GM12878 (cell line): Measurements from ENCODE around the gene CGA. TPM values are rescaled to one million over a fixed set of nuclear protein-coding genes. Genes with fewer than 3 reads are reported as not detected.

ENCODE experiments used
- ATAC-seq: fragments of 200-7000 bp; cut with Tn5 transposase; 3 replicates; pipeline ENCODE4 v1.9.1; 2020; ENCODE audit warnings: mild to moderate bottlenecking, moderate library complexity
- BruUV-seq: library from RNA; stranded (reverse); fragments of 400-500 nt; replicated peaks from 2 replicates; lab custom pipeline; 2021; lab: Mats Ljungman, UMichigan
- CTCF ChIA-PET: fragments of 300-600 bp; sonication (Branson Sonifier 250); formaldehyde crosslinking; extraction: SDS; loops from one replicate; lab custom pipeline; 2021; ENCODE audit warnings: inconsistent platforms; lab: Yijun Ruan, JAX
- POLR2A ChIA-PET: fragments of 350-600 bp; formaldehyde crosslinking; extraction: SDS; loops from one replicate; lab custom pipeline; 2021; ENCODE audit warnings: inconsistent platforms; lab: Charles Lee
- RAD21 ChIA-PET: fragments of 300-600 bp; sonication (Branson Sonifier 250); formaldehyde crosslinking; loops from one replicate; lab custom pipeline; 2023; ENCODE audit warnings: antibody characterized with exemption; ENCODE audit not compliant: unreplicated experiment; lab: Charles Lee
- SMC1A ChIA-PET: fragments of 300-600 bp; sonication (Branson Sonifier 250); formaldehyde crosslinking; loops from one replicate; lab custom pipeline; 2023; ENCODE audit not compliant: unreplicated experiment, uncharacterized antibody; lab: Charles Lee
- DNase-seq: peaks from one replicate; pipeline ENCODE4 v3.0.0-alpha.2; 2011; ENCODE audit warnings: low read depth, low spot score
- FAIRE-seq: peaks from 3 replicates; lab custom pipeline; 2011; peaks lifted over from hg19 to GRCh38; lab: Jason Lieb, UNC
- H2AFZ ChIP-seq: 2 replicates; pipeline ENCODE4 v1.6.0; 2011; ENCODE audit warnings: low read depth, low read length, control low read depth; ENCODE audit not compliant: control insufficient read depth
- H3K27ac ChIP-seq: 2 replicates; pipeline ENCODE4 v1.5.1; 2011; ENCODE audit warnings: control low read depth; ENCODE audit not compliant: control insufficient read depth, insufficient read depth
- H3K27me3 ChIP-seq, 2 experiments: replicated peaks in 1 of 2; 2 replicates each; pipeline versions ENCODE4 v1.6.0 to v1.6.1; 2011; ENCODE audit warnings: low read length in 1 of 2; ENCODE audit not compliant: control insufficient read depth in 2 of 2, insufficient read depth in 2 of 2
- H3K36me3 ChIP-seq, 2 experiments: 2 replicates each; pipeline ENCODE4 v1.5.1; 2011; ENCODE audit warnings: low read length in 1 of 2; ENCODE audit not compliant: control insufficient read depth in 2 of 2, insufficient read depth in 2 of 2
- H3K4me1 ChIP-seq: 2 replicates; pipeline ENCODE4 v1.6.1; 2011; ENCODE audit warnings: mild to moderate bottlenecking, low read length, moderate library complexity, mixed read lengths; ENCODE audit not compliant: control insufficient read depth, insufficient read depth
- H3K4me2 ChIP-seq: 2 replicates; pipeline ENCODE4 v1.6.0; 2011; ENCODE audit warnings: control low read depth; ENCODE audit not compliant: control insufficient read depth, insufficient read depth
- H3K4me3 ChIP-seq: fragments of 200-600 bp; sonication (generic); 2 replicates; pipeline ENCODE4 v1.5.1; 2016
- H3K79me2 ChIP-seq: 2 replicates; pipeline ENCODE4 v1.6.0; 2011; ENCODE audit warnings: low read length; ENCODE audit not compliant: control insufficient read depth, insufficient read depth
- H3K9ac ChIP-seq: 2 replicates; pipeline ENCODE4 v1.8.0; 2011; ENCODE audit warnings: low read length, control low read depth, mixed read lengths; ENCODE audit not compliant: control insufficient read depth, insufficient read depth
- H3K9me3 ChIP-seq: replicated peaks from 3 replicates; pipeline ENCODE4 v1.5.1; 2011; ENCODE audit warnings: mild to moderate bottlenecking, low read length; ENCODE audit not compliant: control insufficient read depth, insufficient read depth
- H4K20me1 ChIP-seq: 2 replicates; pipeline ENCODE4 v1.6.0; 2011; ENCODE audit not compliant: control insufficient read depth, insufficient read depth
- E2F4 ChIP-seq: IDR thresholded peaks from 2 replicates; pipeline ENCODE4 v1.6.1; 2012; ENCODE audit warnings: low read depth, low read length, improper control_type of control experiment
- IRF5 ChIP-seq: fragments of 450-650 bp; IDR thresholded peaks from 2 replicates; pipeline ENCODE4 v1.6.1; 2017; ENCODE audit warnings: borderline replicate concordance
- WGBS: methylation state at CpG from one replicate; pipeline ENCODE4 v1.1.6; 2016; ENCODE audit warnings: low lambda C conversion rate; ENCODE audit not compliant: insufficient replicate concordance, insufficient coverage; ENCODE audit errors: missing lambda C conversion rate; 5-methylcytosine and 5-hydroxymethylcytosine counted together
- in situ Hi-C: fragments of 300-500 bp; cut with MboI; formaldehyde crosslinking; loops from 9 replicates; pipeline ENCODE4 v1.14.3; 2018; ENCODE audit warnings: mixed read lengths
- intact Hi-C: fragments of 100-400 bp; cut with micrococcal nuclease; formaldehyde crosslinking; loops from one replicate; pipeline ENCODE4 v1.14.2; 2022; ENCODE audit not compliant: unreplicated experiment
- polyA plus RNA-seq, 11 experiments: library from polyadenylated mRNA; depleted of rRNA in 4 of 11; unstranded in 6 of 11; stranded (reverse) in 5 of 11; fragments of >200 nt; fragmentation: Nextera tagmentation in 4 of 11; fragmentation: Illumina TruSeq in 1 of 11; extraction: Ambion mirVana in 4 of 11; extraction: Trizol in 1 of 11; gene quantifications; 1 replicate in 1 of 11; 2 replicates in 10 of 11; pipeline versions ENCODE4 v1.2.1 to v1.2.3, GENCODE V29; 2011 to 2016; ENCODE audit warnings: inconsistent platforms in 2 of 11, missing spikeins in 2 of 11, low read depth in 1 of 11
- total RNA-seq, 4 experiments: library from RNA; depleted of rRNA in 3 of 4; stranded (reverse); fragments of >200 nt in 3 of 4; fragmentation: Illumina TruSeq in 1 of 4; extraction: Trizol in 1 of 4; gene quantifications; 2 replicates each; pipeline versions ENCODE4 v1.2.1 to v1.2.3, GENCODE V29; 2013 to 2021
- TF ChIP-seq, protein P1 (sequence below): fragments of 450-650 bp; IDR thresholded peaks from 2 replicates; pipeline ENCODE4 v1.6.1; 2017; ENCODE audit warnings: mild to moderate bottlenecking, moderate library complexity

Gene CGA
- total and polyA plus RNA-seq, 10 of the 15 experiments (the other 5 are each of a cell fraction or from before 2014, with no cell fraction given) = 0.10 to 0.27 (median 0.12) TPM; not detected in 6

GRCh38 chr6:87118054-87118453, 23.1 kb upstream of the CGA start (continued):
- TF ChIP-seq, protein P1, sequence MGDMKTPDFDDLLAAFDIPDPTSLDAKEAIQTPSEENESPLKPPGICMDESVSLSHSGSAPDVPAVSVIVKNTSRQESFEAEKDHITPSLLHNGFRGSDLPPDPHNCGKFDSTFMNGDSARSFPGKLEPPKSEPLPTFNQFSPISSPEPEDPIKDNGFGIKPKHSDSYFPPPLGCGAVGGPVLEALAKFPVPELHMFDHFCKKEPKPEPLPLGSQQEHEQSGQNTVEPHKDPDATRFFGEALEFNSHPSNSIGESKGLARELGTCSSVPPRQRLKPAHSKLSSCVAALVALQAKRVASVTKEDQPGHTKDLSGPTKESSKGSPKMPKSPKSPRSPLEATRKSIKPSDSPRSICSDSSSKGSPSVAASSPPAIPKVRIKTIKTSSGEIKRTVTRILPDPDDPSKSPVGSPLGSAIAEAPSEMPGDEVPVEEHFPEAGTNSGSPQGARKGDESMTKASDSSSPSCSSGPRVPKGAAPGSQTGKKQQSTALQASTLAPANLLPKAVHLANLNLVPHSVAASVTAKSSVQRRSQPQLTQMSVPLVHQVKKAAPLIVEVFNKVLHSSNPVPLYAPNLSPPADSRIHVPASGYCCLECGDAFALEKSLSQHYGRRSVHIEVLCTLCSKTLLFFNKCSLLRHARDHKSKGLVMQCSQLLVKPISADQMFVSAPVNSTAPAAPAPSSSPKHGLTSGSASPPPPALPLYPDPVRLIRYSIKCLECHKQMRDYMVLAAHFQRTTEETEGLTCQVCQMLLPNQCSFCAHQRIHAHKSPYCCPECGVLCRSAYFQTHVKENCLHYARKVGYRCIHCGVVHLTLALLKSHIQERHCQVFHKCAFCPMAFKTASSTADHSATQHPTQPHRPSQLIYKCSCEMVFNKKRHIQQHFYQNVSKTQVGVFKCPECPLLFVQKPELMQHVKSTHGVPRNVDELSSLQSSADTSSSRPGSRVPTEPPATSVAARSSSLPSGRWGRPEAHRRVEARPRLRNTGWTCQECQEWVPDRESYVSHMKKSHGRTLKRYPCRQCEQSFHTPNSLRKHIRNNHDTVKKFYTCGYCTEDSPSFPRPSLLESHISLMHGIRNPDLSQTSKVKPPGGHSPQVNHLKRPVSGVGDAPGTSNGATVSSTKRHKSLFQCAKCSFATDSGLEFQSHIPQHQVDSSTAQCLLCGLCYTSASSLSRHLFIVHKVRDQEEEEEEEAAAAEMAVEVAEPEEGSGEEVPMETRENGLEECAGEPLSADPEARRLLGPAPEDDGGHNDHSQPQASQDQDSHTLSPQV = no peak
- TF ChIP-seq, all 136 proteins: peak for 0

- FAIRE-seq (no peak), ATAC-seq (peak; percentile 38; the same call in 2 of the 3 replicates)
- H2AFZ ChIP-seq = no peak overlapping the region
- no peaks in the 10 kb centered on the region for H4K20me1 ChIP-seq
- H3K27ac ChIP-seq = no peak overlapping the region
- BruUV-seq = no TSS peak
- H3K9me3 ChIP-seq = no peaks in the 10 kb centered on the region
- RAD21 ChIA-PET = no interaction called here
- intact Hi-C loops = no loop called here
- no peak overlapping the region for H3K4me3 ChIP-seq
- 50% methylated on average over 2 of the region's 2 CpGs for WGBS
- H3K36me3 ChIP-seq = no peaks in the 10 kb centered on the region
- TF ChIP-seq, protein P1 = no peak
- TF ChIP-seq IRF5 (no peak), E2F4 (no peak)
- TF ChIP-seq, all 136 proteins: peak for 0
- H3K4me2 ChIP-seq = no peak overlapping the region
- no peaks in the 10 kb centered on the region for H3K27me3 ChIP-seq
- no peak for DNase-seq
- no peak overlapping the region for H3K9ac ChIP-seq
- in situ Hi-C loops = no loop called here
- CTCF ChIA-PET = interaction anchor here (1.0 to 2.4 kb wide), 4 partner anchors 13 to 276 kb away, joined by 3 to 15 read pairs (median 6); no protein-coding TSS in a partner anchor
- POLR2A ChIA-PET = no interaction called here
- SMC1A ChIA-PET = interaction anchor here (0.8 to 2.2 kb wide), 4 partner anchors 10 to 71 kb away, joined by 3 to 8 read pairs (median 3); no protein-coding TSS in a partner anchor
- no peaks in the 10 kb centered on the region for H3K79me2 ChIP-seq
- H3K4me1 ChIP-seq = no peaks in the 10 kb centered on the region
Observed at GRCh38 chr6:87116922-87117321, 22.0 kb upstream of the CGA start.
